Suprapubic skin (tissue), 4 donors: ENCODE results near the gene CFAP46. TPM values are rescaled to one million over a fixed set of nuclear protein-coding genes. Genes with fewer than 3 reads are reported as not detected.

Experiments used
- DNase-seq, 2 donors: peaks; one replicate each; pipeline ENCODE4 v3.0.0-alpha.2; 2019; ENCODE audit warnings: low spot score in 2 of 2
- H3K27ac ChIP-seq: fragments of 200-600 bp; sonication (generic); one replicate; pipeline ENCODE4 v1.5.1; 2019
- H3K27me3 ChIP-seq: fragments of 200-600 bp; sonication (generic); one replicate; pipeline ENCODE4 v1.5.1; 2019
- H3K36me3 ChIP-seq: fragments of 200-600 bp; sonication (generic); one replicate; pipeline ENCODE4 v1.5.1; 2019
- H3K4me1 ChIP-seq: fragments of 200-600 bp; sonication (generic); one replicate; pipeline ENCODE4 v1.5.1; 2019
- H3K4me3 ChIP-seq: fragments of 200-600 bp; sonication (generic); one replicate; pipeline ENCODE4 v1.5.1; 2019; ENCODE audit warnings: mild to moderate bottlenecking
- H3K9me3 ChIP-seq: fragments of 200-600 bp; sonication (generic); one replicate; pipeline ENCODE4 v1.5.1; 2019
- EP300 ChIP-seq: sonication (generic); formaldehyde crosslinking; IDR thresholded peaks from one replicate; pipeline ENCODE4 v1.6.1; 2017; ENCODE audit warnings: antibody characterized with exemption
- POLR2A ChIP-seq, 2 donors: fragments of 450-650 bp; IDR thresholded peaks; one replicate each; pipeline ENCODE4 v1.6.1; 2017; ENCODE audit warnings: antibody characterized with exemption in 2 of 2, mild to moderate bottlenecking in 2 of 2, moderate library complexity in 2 of 2
- POLR2AphosphoS5 ChIP-seq, 3 donors: sonication (generic); formaldehyde crosslinking; IDR thresholded peaks; one replicate each; pipeline ENCODE4 v1.6.1; 2017; ENCODE audit warnings: antibody characterized with exemption in 3 of 3
- WGBS: methylation state at CpG from one replicate; pipeline ENCODE4 v1.1.5; 2018; 5-methylcytosine and 5-hydroxymethylcytosine counted together
- total RNA-seq, 4 donors: library from RNA; depleted of rRNA; stranded (reverse); fragments of >200 nt; gene quantifications; one replicate each; pipeline ENCODE4 v1.1.0, GENCODE V29; 2016
- TF ChIP-seq, protein P1 (sequence below), 2 donors: fragments of 200-600 bp in 1 of 2; fragments of 450-650 bp in 1 of 2; sonication (generic) in 1 of 2; IDR thresholded peaks; one replicate each; pipeline ENCODE4 v1.5.1; 2016 to 2019; ENCODE audit warnings: antibody characterized with exemption in 2 of 2, mild to moderate bottlenecking in 1 of 2, moderate library complexity in 1 of 2

CFAP46 gene
- total RNA-seq, 4 donors from 2014 or later: 0.11 to 0.21 TPM; not detected in 2

GRCh38 chr10:132839061-132839460 is 103.3 kb downstream of the CFAP46 start:
- DNase-seq: peak in 1 of 2 donors; percentile 31
- Histone ChIP-seq H3K9me3 (peaks cover 7% of the 10 kb centered on the region), H3K27ac (no peak overlapping the region), H3K4me1 (peaks cover 8% of the 10 kb centered on the region), H3K36me3 (no peaks in the 10 kb centered on the region), H3K4me3 (no peak overlapping the region), H3K27me3 (peaks cover 51% of the 10 kb centered on the region)
- TF ChIP-seq POLR2AphosphoS5 (IDR thresholded peaks at IDR 0.05) (no peak), POLR2A (IDR thresholded peaks at IDR 0.05) (no peak), EP300 (no peak)
- TF ChIP-seq, protein P1, sequence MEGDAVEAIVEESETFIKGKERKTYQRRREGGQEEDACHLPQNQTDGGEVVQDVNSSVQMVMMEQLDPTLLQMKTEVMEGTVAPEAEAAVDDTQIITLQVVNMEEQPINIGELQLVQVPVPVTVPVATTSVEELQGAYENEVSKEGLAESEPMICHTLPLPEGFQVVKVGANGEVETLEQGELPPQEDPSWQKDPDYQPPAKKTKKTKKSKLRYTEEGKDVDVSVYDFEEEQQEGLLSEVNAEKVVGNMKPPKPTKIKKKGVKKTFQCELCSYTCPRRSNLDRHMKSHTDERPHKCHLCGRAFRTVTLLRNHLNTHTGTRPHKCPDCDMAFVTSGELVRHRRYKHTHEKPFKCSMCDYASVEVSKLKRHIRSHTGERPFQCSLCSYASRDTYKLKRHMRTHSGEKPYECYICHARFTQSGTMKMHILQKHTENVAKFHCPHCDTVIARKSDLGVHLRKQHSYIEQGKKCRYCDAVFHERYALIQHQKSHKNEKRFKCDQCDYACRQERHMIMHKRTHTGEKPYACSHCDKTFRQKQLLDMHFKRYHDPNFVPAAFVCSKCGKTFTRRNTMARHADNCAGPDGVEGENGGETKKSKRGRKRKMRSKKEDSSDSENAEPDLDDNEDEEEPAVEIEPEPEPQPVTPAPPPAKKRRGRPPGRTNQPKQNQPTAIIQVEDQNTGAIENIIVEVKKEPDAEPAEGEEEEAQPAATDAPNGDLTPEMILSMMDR (IDR thresholded peaks at IDR 0.05): no peak
- WGBS: 88% methylated on average over 13 of the region's 13 CpGs

GRCh38 chr10:132838346-132838970 is 103.9 kb downstream of the CFAP46 start:
- Histone ChIP-seq H3K4me3 (no peak overlapping the region), H3K36me3 (no peaks in the 10 kb centered on the region), H3K9me3 (peaks cover 7% of the 10 kb centered on the region), H3K27ac (no peak overlapping the region), H3K4me1 (peaks cover 8% of the 10 kb centered on the region), H3K27me3 (peaks cover 57% of the 10 kb centered on the region)
- TF ChIP-seq EP300 (no peak), POLR2A (IDR thresholded peaks at IDR 0.05) (no peak), POLR2AphosphoS5 (IDR thresholded peaks at IDR 0.05) (no peak)
- TF ChIP-seq, protein P1 (IDR thresholded peaks at IDR 0.05): no peak
- peak in 1 of 2 donors; percentile 46 for DNase-seq
- WGBS: 69% methylated on average over 17 of the region's 21 CpGs

DNA sequence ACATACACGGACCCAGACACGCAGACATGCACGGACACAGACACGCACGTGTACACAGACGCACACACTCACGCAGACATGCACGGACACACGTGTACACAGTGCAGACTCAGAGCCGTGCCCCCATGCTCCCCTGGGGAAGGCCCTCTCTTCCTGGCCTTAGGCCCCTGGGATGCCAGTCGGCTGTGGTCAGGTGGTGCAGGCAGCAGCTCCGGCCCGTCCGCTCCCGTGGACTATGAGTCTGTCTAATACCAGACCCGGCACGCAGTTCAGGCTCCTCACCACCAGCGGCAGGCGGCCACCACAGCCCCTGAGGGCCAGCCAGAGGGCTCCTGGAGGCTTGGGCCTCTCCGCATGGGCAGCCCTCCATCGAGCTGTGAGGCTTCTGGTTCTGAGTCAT is 104.5 kb downstream of the CFAP46 start:
- peaks cover 63% of the 10 kb centered on the region for H3K27me3 ChIP-seq

DNA sequence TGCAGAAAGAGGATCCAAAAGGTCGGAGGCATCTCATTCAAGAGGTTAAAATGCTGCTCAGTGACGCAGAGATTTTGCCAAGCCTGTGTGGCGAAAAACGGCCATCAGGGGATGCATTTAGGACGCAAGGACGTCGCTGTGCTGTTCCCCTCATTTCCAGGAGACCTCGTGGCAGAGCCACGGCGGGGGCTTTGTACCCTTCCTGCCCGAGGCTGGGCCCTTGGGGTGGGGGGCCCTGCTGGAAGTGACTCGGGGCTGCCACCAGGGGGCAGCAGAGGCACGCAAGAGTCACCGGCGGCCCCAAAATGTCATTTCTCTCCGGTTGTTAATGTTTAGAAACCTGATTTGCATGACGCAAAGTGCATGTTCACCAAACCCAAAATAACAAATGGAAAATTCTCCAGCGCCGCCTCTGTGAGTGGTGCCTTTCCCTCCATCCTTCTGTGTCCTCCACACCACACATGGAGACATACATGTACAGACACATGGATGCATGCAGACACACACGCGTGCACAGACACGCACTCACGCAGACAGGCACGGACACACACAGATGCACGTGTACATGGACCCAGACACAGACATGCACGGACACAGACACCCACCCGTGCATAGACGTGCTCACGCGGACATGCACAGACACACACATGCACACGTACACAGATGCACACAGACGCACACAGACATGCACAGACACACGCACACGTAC is 105.4 kb downstream of the CFAP46 start:
- no peak overlapping the region for H3K4me3 ChIP-seq
- H3K4me1 ChIP-seq: peaks cover 8% of the 10 kb centered on the region
- no peak for TF ChIP-seq POLR2A (IDR thresholded peaks at IDR 0.05)
- TF ChIP-seq POLR2AphosphoS5 (IDR thresholded peaks at IDR 0.05): no peak
- TF ChIP-seq, protein P1 (IDR thresholded peaks at IDR 0.05): peak; percentile 88 to 91
- TF ChIP-seq EP300: no peak
- no peaks in the 10 kb centered on the region for H3K9me3 ChIP-seq
- no peaks in the 10 kb centered on the region for H3K36me3 ChIP-seq
- WGBS: 25% methylated on average over 7 of the region's 34 CpGs
- DNase-seq: peak in 1 of 2 donors; percentile 33
- H3K27ac ChIP-seq: no peak overlapping the region
- H3K27me3 ChIP-seq: peaks cover 70% of the 10 kb centered on the region

More for the DNA sequence above, 104.5 kb downstream of the CFAP46 start:
- TF ChIP-seq, protein P1 (IDR thresholded peaks at IDR 0.05): no peak
- no peak for TF ChIP-seq POLR2AphosphoS5 (IDR thresholded peaks at IDR 0.05)
- TF ChIP-seq EP300: no peak
- TF ChIP-seq POLR2A (IDR thresholded peaks at IDR 0.05): no peak
- Histone ChIP-seq H3K4me1 (peaks cover 8% of the 10 kb centered on the region), H3K4me3 (no peak overlapping the region), H3K9me3 (peaks cover 7% of the 10 kb centered on the region), H3K27ac (no peak overlapping the region), H3K36me3 (no peaks in the 10 kb centered on the region)
- WGBS: 64% methylated on average over 3 of the region's 21 CpGs
- peak; percentile 55 to 79 for DNase-seq

- Histone ChIP-seq H3K27me3 (peaks cover 69% of the 10 kb centered on the region), H3K4me1 (peaks cover 8% of the 10 kb centered on the region), H3K9me3 (no peaks in the 10 kb centered on the region), H3K36me3 (no peaks in the 10 kb centered on the region), H3K4me3 (no peak overlapping the region), H3K27ac (no peak overlapping the region)
- TF ChIP-seq, protein P1 (IDR thresholded peaks at IDR 0.05): no peak
- TF ChIP-seq POLR2AphosphoS5 (IDR thresholded peaks at IDR 0.05): no peak
- no peak for TF ChIP-seq EP300
- no peak for TF ChIP-seq POLR2A (IDR thresholded peaks at IDR 0.05)
- peak in 1 of 2 donors; percentile 61 for DNase-seq
- 53% methylated on average over 15 of the region's 27 CpGs for WGBS
Measured at GRCh38 chr10:132836248-132836831, 106.0 kb downstream of the CFAP46 start.
